NCI-H146 (cell line): ENCODE data around the gene UPF3B.
A peak's percentile ranks its signal among the peaks of the same experiment; 100 is the strongest.
"Not testable (repeated sequence)": the region's sequence is repeated elsewhere in the genome, so short reads cannot be mapped to it uniquely, and the experiment has no call there.

ENCODE experiments used
- DNase-seq: peaks from one replicate; lab custom pipeline; 2025; lab: John Stamatoyannopoulos, UW

UPF3B gene, protein sequence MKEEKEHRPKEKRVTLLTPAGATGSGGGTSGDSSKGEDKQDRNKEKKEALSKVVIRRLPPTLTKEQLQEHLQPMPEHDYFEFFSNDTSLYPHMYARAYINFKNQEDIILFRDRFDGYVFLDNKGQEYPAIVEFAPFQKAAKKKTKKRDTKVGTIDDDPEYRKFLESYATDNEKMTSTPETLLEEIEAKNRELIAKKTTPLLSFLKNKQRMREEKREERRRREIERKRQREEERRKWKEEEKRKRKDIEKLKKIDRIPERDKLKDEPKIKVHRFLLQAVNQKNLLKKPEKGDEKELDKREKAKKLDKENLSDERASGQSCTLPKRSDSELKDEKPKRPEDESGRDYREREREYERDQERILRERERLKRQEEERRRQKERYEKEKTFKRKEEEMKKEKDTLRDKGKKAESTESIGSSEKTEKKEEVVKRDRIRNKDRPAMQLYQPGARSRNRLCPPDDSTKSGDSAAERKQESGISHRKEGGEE

DNA sequence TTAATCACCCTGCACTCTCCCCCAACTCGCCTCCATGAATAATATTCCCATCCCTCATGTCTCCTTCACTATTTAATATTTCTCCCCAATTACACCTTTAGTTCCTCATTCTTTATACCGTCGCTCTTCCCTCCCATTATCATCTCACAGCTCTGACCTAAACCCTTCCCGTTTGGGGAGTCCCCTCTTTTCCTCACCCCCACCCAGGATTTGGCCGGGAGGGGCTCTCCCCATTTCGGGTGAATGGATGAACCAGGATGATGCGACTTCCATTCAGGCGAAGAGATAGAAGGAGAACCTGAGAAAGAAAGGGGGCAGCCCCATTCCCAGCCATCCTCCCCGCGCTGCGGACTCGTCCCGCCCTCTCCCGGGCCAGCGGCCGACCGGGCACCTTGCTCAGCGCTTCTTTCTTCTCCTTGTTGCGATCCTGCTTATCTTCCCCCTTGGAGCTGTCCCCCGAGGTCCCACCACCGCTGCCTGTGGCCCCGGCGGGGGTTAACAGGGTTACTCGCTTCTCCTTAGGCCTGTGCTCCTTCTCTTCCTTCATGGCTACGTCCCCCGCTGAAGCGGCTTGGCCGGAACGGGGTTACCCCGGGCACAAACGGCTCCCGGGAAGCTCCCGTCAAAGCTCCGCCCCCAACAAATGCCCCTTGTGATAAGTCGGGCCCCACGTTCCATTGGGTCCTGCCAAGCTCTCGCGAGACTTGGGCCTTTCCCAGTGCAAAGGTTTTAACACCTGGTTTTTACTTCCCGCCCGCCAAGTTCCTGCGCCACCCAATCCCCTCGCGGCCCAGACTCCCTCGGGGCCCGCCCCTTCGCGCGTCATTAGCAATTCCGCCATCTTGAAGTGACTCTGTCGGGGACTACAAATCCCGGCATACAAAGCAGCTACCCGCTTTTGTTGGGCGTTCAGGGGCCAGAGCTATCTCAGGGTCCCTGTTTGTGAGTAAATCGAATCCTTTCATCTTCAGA lies at the start of gene UPF3B:
UPF3B (minus strand) TSS at position 582 of the 972 bp plus-strand sequence; CDS start at position 547, 35 bp downstream.
- peak; percentile 99 for DNase-seq

DNA sequence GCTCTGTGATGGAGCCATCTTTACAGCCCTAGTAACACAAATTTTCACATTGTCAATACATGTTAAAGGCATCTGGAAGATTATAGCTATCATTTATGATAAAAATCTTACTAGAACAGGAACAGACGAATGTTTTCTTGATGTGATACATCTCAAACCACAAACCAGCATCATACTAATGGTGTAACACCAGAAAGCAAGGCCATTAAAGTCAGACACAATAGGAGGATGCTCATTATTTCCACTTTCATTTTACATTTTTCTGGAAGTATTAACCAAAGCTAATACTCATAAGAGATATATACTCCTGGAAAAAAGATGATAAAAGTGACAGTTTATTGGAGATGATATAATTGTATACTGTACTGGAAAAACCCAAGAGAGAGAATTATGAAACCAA lies 48.2 kb upstream of the UPF3B start:
- DNase-seq: no peak

DNA sequence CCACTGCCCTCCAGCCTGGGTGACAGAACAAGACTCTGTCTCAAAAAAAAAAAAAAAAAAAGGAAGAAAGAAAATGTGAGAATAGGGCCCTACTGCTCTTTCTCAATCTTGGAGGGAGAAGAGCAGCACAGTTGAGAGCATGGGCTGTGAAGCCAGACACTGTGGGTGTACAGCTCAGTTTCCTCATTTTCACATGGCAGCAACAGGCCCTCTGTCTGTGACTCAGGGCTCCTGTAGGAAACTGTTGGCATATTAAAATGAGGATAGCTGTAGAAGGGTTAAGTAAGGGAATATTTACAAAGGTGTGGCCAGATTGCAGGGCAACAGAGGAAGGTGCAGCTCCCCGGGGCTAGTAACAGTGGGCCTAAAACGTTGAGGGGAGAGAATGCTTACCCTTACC lies 46.4 kb upstream of the UPF3B start:
- DNase-seq: no peak

DNA sequence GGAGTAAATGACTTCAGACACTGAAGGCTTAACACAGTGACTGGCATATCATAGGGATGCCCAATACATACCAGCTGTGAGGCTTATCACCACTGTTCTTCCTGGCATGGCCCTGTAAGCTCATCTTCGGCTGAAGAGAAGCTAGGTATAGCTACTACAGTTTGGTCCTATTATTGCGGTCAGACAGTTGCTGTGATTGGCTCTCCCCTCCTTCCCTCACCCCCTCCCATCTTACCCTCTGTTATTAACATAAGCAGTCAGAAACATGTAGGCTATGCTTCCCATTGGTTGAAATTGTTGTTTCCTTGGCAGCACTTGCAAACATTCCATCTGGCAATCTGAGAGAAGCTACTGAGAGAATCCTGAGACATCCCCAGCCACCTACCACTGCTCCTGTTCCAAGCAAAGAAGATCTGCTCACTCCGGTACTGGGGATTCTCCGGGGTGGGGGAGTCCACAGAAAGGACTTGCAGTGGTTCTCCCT lies 43.1 kb upstream of the UPF3B start, which contains the start of gene AKAP14:
AKAP14 (plus strand) TSS at position 51 of the 484 bp plus-strand sequence. CDS start 7,331 bp downstream, outside the sequence.
- peak; percentile 4 for DNase-seq

DNA sequence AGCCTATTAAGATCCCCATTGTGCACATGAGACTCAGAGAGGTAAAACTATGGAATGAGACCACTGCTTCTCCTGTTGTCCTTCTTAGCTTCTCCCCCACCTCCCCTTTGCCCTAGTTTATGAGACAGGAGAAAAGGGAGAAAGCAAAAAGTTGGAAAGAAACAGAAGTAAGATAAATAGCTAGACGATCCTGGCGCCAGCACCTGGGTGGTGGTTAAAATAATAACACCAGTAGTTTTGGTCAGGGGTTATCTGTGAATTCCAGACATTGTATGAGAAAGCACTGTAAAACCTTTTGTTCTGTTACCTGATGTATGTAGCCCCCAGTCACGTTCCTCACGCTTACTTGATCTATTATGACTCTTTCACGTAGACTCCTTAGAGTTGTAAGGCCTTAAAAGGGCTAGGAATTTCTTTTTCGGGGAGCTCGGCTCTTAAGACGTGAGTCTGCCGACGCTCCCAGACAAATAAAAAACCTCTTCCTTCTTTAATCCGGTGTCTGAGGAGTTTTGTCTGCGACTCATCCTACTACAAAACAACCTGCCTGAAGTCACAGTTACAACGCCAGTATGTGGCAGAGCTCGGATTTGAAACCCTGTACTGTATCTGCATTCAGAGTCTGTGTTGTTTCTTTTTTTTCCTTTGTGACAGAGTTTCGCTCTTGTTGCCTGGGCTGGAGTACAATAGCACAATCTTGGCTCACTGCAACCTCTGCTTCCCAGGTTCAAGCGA lies 39.4 kb upstream of the UPF3B start:
- not testable (repeated sequence) for DNase-seq

DNA sequence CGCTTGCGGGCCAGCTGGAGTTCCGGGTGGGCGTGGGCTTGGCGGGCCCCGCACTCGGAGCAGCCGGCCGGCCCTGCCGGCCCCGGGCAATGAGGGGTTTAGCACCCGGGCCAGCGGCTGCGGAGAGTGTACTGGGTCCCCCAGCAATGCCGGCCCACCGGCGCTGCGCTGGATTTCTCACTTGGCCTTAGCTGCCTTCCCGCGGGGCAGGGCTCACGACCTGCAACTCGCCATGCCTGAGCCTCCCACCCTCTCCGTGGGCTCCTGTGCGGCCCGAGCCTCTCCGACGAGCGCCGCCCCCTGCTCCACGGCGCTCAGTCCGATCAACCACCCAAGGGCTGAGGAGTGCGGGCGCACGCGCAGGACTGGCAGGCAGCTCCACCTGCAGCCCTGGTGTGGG lies 37.9 kb upstream of the UPF3B start:
- not testable (repeated sequence) for DNase-seq

DNA sequence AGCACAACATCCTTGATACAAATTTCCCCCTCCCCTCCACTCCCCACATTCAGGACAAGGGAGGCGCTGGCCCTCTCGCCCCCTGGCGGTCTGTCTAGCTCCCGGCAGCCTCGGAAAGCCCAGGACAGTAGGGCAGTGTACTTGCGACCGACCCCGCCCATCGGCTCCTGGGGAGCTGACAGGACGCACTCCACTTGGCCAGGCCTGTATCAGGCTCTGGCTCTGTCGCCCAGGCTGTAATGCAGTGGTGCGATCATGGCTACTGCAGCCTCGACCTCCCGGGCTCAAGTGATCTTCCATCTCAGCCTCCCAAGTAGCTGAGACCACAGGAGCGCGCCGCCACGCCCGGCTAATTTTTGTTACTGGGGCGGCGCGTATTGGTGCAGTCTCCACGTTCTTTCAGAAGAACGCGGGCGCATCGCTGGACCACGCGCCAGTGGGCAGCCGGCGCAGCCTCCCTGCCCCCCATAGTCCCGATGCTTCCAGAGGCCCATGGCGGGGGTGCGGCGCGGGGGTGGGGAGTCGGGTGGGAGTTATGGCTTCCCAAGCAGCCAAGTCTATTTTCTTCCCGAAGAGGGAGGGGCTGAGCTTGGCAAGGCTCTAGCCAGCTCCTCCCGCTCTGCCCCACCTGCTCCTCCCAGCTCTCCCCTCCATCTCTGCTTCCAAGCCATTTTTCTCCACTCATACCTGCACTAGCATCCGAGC lies 35.1 kb upstream of the UPF3B start:
- peak; percentile 10 for DNase-seq

DNA sequence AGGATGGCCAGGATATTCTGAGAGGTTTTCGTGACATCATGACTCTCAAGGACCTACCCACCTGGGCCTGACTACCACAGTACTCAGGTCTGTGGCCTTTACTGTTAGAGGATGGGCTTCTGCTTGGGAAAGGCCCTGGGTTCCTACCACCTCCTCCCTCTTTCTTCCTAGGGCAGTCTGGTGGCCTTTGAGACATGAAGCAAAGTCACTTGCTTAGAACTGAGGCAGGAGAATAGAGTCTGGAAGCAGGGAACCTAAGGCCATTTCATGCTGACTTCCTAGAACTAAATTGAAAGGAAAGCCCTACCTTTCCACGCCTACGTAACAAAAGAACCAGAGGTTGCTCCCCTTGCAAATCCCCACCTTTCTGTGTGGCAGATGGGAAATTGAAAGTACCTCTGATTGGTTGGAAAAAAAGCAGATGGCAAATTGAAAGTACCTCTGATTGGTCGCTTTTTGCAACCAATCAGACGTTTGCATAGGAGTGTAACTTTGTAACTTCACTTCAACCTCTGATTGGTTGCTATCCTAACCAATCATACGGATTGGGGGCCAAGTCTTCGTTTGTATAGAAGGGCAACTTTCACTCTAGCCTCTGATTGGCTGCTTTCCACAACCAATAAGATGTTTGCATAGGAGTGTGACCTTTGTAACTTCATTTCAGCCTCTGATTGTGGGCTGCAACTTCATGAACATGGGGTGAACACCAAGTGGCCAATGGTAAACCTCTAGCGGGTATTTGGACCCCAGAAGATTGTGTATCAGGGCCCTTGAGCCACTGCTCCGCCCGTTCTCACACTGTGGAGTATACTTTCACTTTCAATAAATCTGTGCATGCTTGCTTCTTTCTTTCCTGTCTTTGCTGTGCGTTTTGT lies 33.0 kb upstream of the UPF3B start:
- no peak for DNase-seq

DNA sequence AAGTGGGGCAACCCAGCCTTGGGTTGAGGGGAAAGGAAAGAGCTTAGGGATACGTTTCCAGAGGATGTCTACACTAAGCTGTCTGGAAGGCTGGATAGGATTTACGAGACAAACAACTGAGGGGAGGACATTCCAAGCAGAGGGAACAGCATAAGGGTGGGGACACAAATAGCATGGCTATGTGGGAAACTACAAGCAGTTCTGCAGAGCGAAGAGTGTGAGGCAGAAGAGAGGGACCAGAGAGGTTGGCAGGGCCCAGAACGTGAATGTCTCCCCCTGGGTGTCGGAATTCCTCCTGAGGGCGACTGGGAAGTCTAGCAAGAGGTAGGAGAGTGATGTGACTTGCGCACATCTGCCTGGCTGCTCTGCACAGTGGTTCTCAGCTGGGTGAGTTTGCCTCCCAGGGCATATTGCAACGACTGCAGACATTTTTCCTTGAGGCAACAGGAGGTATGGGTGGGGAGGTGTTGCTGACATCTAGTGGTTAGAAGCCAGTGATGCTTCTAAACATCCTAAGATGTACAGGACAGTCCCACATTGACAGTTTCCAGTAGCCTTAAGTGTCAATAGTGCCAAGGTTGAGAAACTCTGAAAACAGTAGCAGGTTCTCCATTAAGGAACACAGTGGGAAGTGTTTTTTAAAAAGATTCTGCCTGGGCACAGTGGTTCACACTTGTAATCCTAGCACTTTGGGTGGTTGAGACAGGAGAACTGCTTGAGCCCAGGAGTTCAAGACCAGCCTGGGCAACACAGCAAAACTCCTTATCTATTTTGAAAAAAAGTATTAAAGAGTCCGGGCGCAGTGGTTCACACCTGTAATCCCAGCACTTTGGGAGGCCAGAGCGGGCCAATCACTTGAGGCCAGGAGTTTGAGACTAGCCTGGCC lies 28.0 kb upstream of the UPF3B start:
- DNase-seq: peak; percentile 33

DNA sequence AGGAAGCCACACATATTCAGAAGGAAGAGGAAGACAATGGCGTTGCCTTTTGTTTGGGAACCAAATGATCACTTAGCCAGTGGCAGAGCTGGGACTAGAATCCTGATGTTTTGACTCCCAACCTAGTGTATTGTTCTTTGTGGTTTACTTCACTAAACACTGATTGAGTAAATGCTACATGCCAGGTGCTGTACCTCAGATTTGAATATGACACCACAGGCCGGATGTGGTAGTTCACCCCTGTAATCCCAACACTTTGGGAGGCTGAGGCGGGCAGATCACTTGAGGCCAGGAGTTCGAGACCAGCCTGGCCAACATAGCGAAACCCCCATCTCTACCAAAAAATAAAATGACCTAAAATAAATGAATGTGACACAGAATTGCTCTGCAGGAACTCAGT lies 27.3 kb upstream of the UPF3B start:
- DNase-seq: no peak

DNA sequence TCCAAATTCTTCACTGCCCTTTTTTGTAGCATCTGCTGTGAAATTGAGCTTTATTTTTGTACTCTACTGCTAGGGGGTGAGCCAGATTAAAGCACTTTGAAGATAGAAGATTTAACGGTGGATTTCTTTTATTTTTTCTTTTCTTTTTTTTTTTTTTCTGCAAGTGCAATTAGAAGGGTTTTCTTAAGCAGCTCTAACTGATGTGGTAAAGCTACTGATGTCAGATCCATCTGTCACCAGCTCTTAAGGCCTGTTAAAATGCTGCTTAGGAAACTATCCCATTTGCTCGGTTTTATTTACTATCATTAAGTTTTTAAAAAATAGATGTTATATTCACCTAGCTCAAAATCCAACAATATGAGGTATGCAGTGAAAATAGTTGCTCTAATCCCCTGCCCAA lies 26.0 kb upstream of the UPF3B start:
- DNase-seq: no peak

DNA sequence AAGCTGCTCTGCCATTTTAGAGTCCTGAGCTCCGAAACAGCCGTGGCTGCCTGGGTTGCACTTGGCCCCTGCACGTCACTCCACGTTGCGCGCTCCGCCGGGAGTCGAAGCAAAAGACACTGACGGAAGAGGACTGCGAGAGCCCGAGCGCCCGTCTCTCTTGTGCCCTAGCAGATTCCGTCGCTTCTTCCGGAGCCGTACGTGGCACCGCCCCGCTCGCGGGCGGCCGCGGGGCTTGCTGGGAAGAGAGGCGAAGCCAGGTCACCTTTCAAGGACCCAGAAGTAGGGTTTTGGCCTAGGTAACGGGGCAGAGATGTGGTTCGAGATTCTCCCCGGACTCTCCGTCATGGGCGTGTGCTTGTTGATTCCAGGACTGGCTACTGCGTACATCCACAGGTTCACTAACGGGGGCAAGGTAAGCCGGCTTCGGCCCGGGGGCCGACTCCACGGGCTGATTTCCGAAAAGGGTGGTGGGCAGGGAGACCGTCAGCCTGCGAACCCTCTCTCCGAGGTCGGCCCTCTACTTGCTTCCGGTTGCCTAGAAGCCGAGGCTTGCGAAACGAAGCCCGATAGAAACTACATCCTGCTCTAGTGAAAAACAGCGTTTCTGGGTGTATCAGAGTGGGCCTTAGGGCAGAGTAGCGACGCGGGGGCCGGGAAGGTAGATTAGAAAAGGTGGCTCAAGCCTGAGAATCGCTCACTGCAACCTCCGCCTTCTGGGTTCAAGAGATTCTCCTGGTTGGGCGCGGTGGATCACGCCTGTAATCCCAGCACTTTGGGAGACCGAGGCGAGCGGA lies 19.0 kb upstream of the UPF3B start, which contains the start of the genes NDUFA1 and RNF113A:
NDUFA1 (plus strand) TSS at position 234 of the 797 bp plus-strand sequence; CDS start at position 314, 80 bp downstream.
RNF113A (minus strand) TSS at position 135 of the 797 bp plus-strand sequence; CDS start at position 15, 120 bp downstream.
- DNase-seq: peak; percentile 86

DNA sequence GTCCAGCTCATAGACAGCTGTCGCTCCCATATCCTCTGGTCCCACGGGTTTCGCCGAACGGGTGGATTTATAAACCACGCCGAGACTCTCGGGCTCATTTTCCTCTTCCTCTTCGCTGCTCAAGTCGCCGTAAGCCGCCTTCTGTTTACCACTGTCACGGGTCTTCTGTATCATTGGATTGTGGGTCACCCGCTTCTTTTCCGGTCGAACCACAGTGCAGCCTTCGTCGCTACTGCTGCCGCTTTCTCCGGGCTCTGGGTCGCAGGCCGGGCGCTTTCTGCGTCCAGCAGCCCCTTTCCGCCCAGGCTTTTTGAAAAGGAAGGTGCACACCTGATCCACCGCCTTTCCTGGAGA lies 18.5 kb upstream of the UPF3B start:
- no peak for DNase-seq

DNA sequence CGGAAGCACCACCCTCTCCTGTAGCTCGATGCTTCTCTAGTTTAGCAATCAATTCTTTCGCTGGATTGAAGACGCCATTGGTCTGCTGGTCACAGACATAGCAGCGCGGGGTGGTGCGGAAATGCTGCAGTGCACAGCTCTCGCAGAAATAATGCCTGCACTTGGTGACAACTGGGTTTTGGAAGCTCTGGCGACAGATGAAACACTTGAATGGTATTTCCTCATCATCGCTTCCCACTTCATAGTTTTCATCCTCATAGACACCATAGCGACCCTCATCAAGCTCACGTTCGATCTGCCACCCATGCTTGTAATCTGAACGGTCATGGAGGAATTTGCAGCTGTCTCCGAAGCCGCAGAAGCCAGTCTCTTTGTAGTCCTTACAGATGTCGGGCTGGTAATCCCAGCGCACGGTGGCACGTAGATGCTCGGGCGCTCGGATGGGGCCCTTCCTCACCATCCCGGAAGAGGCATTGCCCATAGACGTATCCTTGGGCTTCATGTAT lies 17.9 kb upstream of the UPF3B start:
- peak; percentile 35 for DNase-seq

DNA sequence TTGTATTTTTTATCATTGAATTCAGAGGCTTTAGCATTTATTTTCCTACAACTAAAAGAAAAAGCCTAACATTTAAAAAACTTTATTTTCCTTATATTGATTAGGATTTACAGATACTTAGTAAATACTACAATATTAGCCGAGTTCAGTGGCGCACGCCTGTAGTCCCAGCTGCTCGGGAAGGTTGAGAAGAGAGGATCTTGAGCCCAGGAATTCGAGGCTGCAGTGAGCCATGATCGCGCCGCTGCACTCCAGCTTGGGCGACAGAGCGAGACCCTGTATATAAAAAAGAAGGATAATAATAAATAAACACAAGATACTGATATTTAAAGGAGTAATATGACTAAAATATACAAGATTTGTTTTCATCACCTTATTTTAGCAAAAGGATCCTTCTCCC lies 681 bp upstream of the UPF3B start:
- DNase-seq: peak; percentile 6

DNA sequence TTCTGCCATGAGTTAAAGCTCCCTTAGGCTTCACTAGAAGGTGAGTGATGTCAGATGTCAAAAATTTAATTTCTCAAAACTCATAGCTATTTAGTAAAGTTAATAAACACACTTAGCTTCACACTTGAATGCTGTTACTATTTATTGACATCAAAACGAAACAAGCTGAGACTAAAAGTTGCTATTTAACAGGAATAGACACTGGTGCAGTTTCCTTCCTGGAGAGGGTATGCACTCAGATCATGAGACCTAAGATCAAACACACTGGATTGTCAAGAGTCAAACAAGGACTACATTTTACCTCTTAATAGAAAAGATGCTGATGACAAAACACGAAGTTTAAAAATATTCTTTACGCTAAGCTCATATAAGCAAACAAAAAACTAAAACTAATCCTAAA lies 18.9 kb downstream of the UPF3B start:
- DNase-seq: no peak

DNA sequence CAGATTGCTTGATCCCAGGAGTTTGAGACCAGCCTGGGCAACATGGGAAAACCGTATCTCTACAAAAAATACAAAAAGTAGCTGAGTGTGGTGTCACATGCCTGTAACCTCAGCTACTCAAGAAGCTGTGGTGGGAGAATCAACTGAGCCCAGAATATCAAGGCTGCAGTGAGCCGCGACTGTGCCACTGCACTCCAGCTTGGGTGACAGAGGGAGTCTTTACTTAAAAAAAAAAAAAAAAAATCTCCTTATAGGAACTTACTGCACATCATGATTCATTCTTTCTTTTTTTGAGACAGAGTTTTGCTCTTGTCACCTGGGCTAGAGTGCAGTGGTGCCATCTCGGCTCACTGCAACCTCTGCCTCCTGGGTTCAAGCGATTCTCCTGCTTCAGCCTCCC lies 24.3 kb downstream of the UPF3B start:
- no peak for DNase-seq
